ENCODE results near the gene KCNJ6.

- TF ChIP-seq EZH2 (IDR thresholded peaks at IDR 0.05; ENCODE audit: borderline replicate concordance, low read depth, low read length, poor library complexity, severe bottlenecking): no peak
- TF ChIP-seq CTCF (conservative IDR thresholded peaks at IDR 0.05; ENCODE audit: low read depth, low read length): no peak
Observed at GRCh38 chr21:37937668-37938067, 21.4 kb upstream of the KCNJ6 start.

Data from A673 (cell line).